ENCODE data around the gene CDCA4. TPM values are rescaled to one million over a fixed set of nuclear protein-coding genes. Genes with fewer than 3 reads are reported as not detected.
A peak's percentile ranks its signal among the peaks of the same experiment; 100 is the strongest.

The CDCA4 gene
- total and polyA plus RNA-seq, 12 donors = 1.5 to 6.4 (median 2.2) TPM

DNA sequence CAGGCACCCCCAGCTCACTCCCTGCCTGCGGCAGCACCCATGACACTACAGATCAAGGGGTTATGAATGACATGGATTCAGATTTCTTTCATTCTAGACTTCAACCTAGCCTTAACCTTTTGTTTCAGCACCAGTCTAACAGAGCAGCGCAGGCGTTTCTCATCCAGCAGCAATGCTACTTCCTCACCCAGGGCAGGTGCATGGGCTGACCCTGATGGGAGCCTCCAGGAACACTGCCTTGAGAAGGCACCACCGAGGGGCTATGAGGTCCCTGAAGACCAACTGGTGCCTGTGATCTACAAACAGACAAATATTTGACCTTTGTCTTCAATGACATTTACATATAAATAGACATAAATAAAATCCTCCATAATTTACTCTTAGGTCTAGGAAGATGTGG, 10.8 kb downstream of the CDCA4 start:
- peaks cover 0 to 60% (median 4%) of the 10 kb centered on the region in 9 donors for H3K36me3 ChIP-seq
- no peaks in the 10 kb centered on the region for H3K27me3 ChIP-seq
- peaks cover 0 to 22% (median 8%) of the 10 kb centered on the region in 9 donors for H3K4me1 ChIP-seq
- TF ChIP-seq, protein P1, sequence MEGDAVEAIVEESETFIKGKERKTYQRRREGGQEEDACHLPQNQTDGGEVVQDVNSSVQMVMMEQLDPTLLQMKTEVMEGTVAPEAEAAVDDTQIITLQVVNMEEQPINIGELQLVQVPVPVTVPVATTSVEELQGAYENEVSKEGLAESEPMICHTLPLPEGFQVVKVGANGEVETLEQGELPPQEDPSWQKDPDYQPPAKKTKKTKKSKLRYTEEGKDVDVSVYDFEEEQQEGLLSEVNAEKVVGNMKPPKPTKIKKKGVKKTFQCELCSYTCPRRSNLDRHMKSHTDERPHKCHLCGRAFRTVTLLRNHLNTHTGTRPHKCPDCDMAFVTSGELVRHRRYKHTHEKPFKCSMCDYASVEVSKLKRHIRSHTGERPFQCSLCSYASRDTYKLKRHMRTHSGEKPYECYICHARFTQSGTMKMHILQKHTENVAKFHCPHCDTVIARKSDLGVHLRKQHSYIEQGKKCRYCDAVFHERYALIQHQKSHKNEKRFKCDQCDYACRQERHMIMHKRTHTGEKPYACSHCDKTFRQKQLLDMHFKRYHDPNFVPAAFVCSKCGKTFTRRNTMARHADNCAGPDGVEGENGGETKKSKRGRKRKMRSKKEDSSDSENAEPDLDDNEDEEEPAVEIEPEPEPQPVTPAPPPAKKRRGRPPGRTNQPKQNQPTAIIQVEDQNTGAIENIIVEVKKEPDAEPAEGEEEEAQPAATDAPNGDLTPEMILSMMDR (IDR thresholded peaks at IDR 0.05) = no peak
- 84 to 88% methylated on average over 4 of the region's 4 CpGs for WGBS, 2 donors
- H3K27ac ChIP-seq = no peak overlapping the region
- intact Hi-C loops (cut with DNase I) = no loop called here
- ATAC-seq = no peak
- H3K9me3 ChIP-seq = no peaks in the 10 kb centered on the region
- no peak for DNase-seq
- H3K4me3 ChIP-seq = no peak overlapping the region

DNA sequence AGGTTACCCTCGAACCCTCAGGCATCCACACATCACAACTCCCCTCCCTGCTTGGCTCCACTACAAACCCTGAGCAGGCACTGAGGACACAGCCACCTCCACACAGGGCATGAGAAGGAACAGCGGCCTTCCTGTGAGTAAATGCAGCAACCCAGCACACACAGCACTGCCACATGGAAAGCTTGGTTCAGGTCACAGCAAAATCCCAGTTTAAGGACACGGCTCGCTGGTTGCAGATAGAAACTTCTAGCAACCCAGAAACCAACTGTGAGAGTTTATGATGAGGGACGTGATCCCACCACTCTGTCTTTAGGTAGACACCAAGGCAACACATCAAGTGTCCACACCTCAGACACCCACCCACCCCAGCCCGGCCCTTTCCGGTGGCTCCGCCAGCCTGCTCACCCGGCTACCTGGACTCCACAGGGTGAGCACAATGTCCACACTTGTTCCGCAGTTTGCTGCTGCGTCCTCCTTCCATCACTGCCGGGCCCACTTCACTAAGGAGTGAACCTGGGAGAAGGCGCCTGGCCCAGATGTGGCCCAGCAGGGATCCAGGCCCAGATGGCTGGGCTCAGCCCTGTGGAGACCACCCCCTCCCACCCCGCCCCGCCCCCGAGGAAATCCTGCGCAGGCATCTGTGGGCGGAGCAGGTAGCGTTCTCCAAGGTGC, 13.2 kb downstream of the CDCA4 start:
- ATAC-seq = no peak
- peaks cover 0 to 60% (median 4%) of the 10 kb centered on the region in 9 donors for H3K36me3 ChIP-seq

DNA sequence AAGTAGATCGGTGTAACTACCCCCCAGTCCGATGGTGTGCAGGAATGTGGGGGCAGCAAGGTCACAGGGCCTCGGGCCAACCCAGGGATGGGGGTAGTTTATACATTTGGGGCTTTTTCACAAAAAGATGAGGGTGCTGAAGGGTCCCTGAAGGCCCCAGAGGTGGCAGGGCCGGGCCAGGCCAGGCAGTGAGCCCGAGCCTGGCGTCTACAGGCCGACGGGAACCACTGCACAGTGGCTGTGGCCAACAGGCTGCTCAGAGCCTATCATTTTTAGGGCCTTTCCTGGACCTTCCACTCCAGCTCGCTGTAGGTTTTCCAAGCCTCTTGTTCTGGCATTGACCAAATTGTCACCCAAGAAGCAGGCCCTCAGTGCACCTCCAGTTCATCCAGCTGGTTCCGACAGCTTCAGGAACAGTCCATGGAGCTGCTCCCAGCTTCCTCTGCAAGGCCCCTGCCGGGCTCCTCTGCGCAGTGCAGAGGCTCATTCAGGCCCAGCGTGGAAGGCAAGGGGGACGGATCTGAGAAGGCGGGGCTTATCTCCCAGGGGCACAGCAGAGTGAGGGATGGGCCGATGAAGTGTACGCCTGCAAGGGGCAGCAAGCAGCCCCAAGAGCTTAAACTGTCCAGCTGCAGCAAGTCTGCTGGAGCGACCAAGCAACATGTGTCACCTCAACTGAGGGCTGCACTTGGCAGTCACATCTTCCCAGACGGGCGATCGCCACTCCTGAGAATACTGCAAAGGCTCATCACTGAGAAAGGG, 13.9 kb downstream of the CDCA4 start:
- TF ChIP-seq, protein P1 (IDR thresholded peaks at IDR 0.05) = no peak
- no peak for DNase-seq
- no peaks in the 10 kb centered on the region for H3K9me3 ChIP-seq
- H3K27me3 ChIP-seq = no peaks in the 10 kb centered on the region
- no peaks in the 10 kb centered on the region for H3K4me1 ChIP-seq
- H3K4me3 ChIP-seq = no peak overlapping the region
- H3K27ac ChIP-seq = no peak overlapping the region
- WGBS, 2 donors = 77 to 88% methylated on average over 21 of the region's 21 CpGs
- H3K36me3 ChIP-seq = peaks cover 0 to 60% (median 4%) of the 10 kb centered on the region in 9 donors
- intact Hi-C loops (cut with DNase I) = no loop called here
- peak in 1 of 8 donors; percentile 41 for ATAC-seq

More for the DNA sequence above, 13.2 kb downstream of the CDCA4 start:
- H3K27ac ChIP-seq = no peak overlapping the region
- intact Hi-C loops (cut with DNase I) = no loop called here
- DNase-seq = no peak
- H3K9me3 ChIP-seq = no peaks in the 10 kb centered on the region
- H3K4me1 ChIP-seq = peaks cover 0 to 5% (median 0%) of the 10 kb centered on the region in 9 donors
- WGBS, 2 donors = 91 to 95% methylated on average over 19 of the region's 19 CpGs
- no peak overlapping the region for H3K4me3 ChIP-seq
- H3K27me3 ChIP-seq = no peaks in the 10 kb centered on the region
- TF ChIP-seq, protein P1 (IDR thresholded peaks at IDR 0.05) = no peak

DNA sequence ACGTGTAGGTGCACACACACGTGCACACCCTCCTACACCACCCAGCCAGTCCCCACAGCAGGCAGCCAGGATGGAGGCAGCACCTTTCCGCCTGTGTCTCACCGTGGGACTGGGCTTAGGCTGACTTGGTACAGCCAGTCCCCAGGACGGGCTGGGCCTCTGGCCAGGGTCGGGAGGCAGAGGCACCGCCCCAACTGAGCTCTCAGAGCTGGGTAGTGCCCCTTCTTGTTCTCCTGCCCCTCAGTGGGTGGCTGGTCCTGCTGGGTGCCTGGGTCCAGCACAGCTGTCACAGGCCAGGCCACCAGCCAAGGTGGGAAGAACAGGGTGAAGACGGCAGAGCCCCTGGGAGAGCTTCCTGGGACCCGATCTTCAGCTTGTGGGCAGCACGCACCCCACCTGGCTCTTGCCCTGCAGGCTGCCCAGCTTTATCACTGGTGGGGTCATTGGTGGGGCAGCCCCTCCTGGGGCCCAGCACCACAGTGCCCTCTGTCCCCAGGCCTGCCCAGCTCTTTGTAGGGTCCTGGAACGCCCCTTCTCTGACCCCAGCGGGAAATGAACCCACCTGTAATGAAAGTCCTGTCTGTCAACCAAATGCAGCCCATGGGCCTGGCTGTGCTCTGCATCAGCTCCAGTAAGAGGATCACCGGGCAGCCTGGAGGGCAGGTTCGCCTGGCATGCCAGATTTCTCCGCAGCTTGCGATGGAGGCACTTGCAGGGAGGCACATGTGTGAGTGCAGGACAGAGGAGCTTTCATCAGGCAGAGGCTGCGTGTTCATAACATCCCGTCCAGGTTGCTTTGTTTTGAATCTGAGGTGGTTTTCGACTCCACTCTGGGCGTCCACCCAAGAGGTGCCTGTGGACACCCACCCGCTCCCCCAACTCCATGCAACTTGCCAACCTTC, 14.7 kb downstream of the CDCA4 start:
- TF ChIP-seq, protein P1 (IDR thresholded peaks at IDR 0.05) = no peak
- peak in 1 of 8 donors; percentile 18 for ATAC-seq
- no peak for DNase-seq
- WGBS, 2 donors = 91% methylated on average over 21 of the region's 21 CpGs
- Histone ChIP-seq H3K4me3 (no peak overlapping the region), H3K36me3 (peaks cover 0 to 52% (median 4%) of the 10 kb centered on the region in 9 donors), H3K27ac (no peak overlapping the region), H3K4me1 (no peaks in the 10 kb centered on the region), H3K27me3 (no peaks in the 10 kb centered on the region), H3K9me3 (no peaks in the 10 kb centered on the region)
- intact Hi-C loops (cut with DNase I) = no loop called here

Measured in heart right ventricle (tissue), 16 donors.